OCI-LY1 (cell line): ENCODE measurements around the gene ARL3.

Experiments
- H2AFZ ChIP-seq: fragments of 200-600 bp; sonication (generic), shearing (Covaris generic); 2 replicates; pipeline ENCODE4 v1.6.0; 2014; ENCODE audit warnings: antibody characterized with exemption, mild to moderate bottlenecking, low read length
- H3F3A ChIP-seq: fragments of 200-600 bp; sonication (generic), shearing (Covaris generic); 2 replicates; pipeline ENCODE4 v1.6.0; 2014; ENCODE audit warnings: mild to moderate bottlenecking, antibody characterized with exemption, low read length, moderate library complexity; ENCODE audit not compliant: insufficient read depth
- H3K27ac ChIP-seq: fragments of 200-600 bp; sonication (generic); 2 replicates; pipeline ENCODE4 v1.5.1; 2014; ENCODE audit warnings: low read length, mixed run types, mild to moderate bottlenecking, low read depth; ENCODE audit not compliant: poor library complexity, severe bottlenecking
- H3K27me3 ChIP-seq: fragments of 200-600 bp; sonication (generic); 2 replicates; pipeline ENCODE4 v1.6.0; 2014; ENCODE audit warnings: antibody characterized with exemption, mild to moderate bottlenecking, low read length, moderate library complexity; ENCODE audit not compliant: insufficient read depth
- H3K36me3 ChIP-seq: fragments of 200-600 bp; sonication (generic); 2 replicates; pipeline ENCODE4 v1.6.1; 2014; ENCODE audit warnings: mild to moderate bottlenecking, antibody characterized with exemption, low read length, moderate library complexity, mixed read lengths; ENCODE audit not compliant: insufficient read depth
- H3K4me1 ChIP-seq: fragments of 200-600 bp; sonication (generic); 2 replicates; pipeline ENCODE4 v1.5.1; 2014; ENCODE audit warnings: mild to moderate bottlenecking, low read length, moderate library complexity; ENCODE audit not compliant: insufficient read depth, severe bottlenecking
- H3K4me2 ChIP-seq: fragments of 200-600 bp; sonication (generic), shearing (Covaris generic); 2 replicates; pipeline ENCODE4 v1.6.1; 2014; ENCODE audit warnings: low read length
- H3K4me3 ChIP-seq: fragments of 200-600 bp; sonication (generic); 2 replicates; pipeline ENCODE4 v1.5.1; 2014; ENCODE audit warnings: low read length, low read depth, mild to moderate bottlenecking, mixed read lengths; ENCODE audit not compliant: poor library complexity, severe bottlenecking
- H3K79me2 ChIP-seq: fragments of 200-600 bp; shearing (Covaris generic); 2 replicates; pipeline ENCODE4 v1.6.1; 2016; ENCODE audit warnings: mixed run types, low read length, mixed read lengths; ENCODE audit not compliant: insufficient read depth
- H3K9ac ChIP-seq: fragments of 200-600 bp; sonication (generic), shearing (Covaris generic); 2 replicates; pipeline ENCODE4 v1.6.1; 2014; ENCODE audit warnings: mild to moderate bottlenecking, low read length, mixed read lengths
- H3K9me2 ChIP-seq: fragments of 200-600 bp; sonication (generic), shearing (Covaris generic); 2 replicates; pipeline ENCODE4 v1.6.1; 2014; ENCODE audit warnings: low read depth, mild to moderate bottlenecking, low read length, mixed read lengths
- H3K9me3 ChIP-seq: fragments of 200-600 bp; shearing (Covaris generic); 2 replicates; pipeline ENCODE4 v1.6.1; 2014; ENCODE audit warnings: low read length, mixed read lengths
- H4K20me1 ChIP-seq: fragments of 200-600 bp; sonication (generic), shearing (Covaris generic); 2 replicates; pipeline ENCODE4 v1.6.0; 2016; ENCODE audit warnings: mild to moderate bottlenecking, low read length; ENCODE audit not compliant: insufficient read depth
- EZH2 ChIP-seq: fragments of 200-600 bp; sonication (generic), shearing (Covaris generic); IDR thresholded peaks from 2 replicates; pipeline ENCODE4 v1.8.0; 2017; ENCODE audit warnings: borderline replicate concordance, mixed run types, mild to moderate bottlenecking, antibody characterized with exemption, low read length, moderate library complexity, mixed read lengths
- TF ChIP-seq, protein P1 (sequence below): fragments of 200-600 bp; sonication (generic), shearing (Covaris generic); IDR thresholded peaks from 2 replicates; pipeline ENCODE4 v1.5.1; 2017; ENCODE audit warnings: mild to moderate bottlenecking, antibody characterized with exemption, low read length, moderate library complexity, mixed read lengths

The ARL3 gene

DNA sequence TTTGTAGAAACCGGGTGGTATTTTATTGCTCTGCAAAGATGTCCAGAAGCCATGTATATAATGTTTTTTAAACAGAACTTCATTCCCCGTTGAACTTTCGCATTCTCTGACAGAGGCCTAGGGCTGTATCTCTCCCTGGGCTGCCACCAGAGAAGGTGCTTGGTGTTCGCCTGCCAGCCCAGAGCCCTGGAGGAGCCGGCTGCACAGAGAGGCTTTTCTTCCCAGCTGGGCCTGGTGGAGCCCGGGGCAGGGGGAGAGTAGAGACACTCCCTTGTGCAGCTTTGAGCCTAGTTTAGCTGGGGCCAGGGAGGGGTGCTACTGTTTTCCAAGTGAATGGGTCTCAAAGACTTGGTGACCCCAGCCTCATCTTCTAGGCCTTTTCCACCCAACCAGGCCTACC is 83.5 kb downstream of the ARL3 start:
- Histone ChIP-seq H3K9me2 (no peaks in the 10 kb centered on the region), H3K4me2 (no peak overlapping the region), H3K27ac (no peak overlapping the region), H3K36me3 (no peaks in the 10 kb centered on the region), H3K4me3 (no peak overlapping the region), H3K79me2 (no peaks in the 10 kb centered on the region), H3K27me3 (no peaks in the 10 kb centered on the region), H3K9me3 (no peaks in the 10 kb centered on the region), H4K20me1 (no peaks in the 10 kb centered on the region), H3K4me1 (peaks cover 7% of the 10 kb centered on the region), H3K9ac (no peak overlapping the region), H2AFZ (no peak overlapping the region), H3F3A (no peaks in the 10 kb centered on the region)
- TF ChIP-seq EZH2: no peak
- TF ChIP-seq, protein P1, sequence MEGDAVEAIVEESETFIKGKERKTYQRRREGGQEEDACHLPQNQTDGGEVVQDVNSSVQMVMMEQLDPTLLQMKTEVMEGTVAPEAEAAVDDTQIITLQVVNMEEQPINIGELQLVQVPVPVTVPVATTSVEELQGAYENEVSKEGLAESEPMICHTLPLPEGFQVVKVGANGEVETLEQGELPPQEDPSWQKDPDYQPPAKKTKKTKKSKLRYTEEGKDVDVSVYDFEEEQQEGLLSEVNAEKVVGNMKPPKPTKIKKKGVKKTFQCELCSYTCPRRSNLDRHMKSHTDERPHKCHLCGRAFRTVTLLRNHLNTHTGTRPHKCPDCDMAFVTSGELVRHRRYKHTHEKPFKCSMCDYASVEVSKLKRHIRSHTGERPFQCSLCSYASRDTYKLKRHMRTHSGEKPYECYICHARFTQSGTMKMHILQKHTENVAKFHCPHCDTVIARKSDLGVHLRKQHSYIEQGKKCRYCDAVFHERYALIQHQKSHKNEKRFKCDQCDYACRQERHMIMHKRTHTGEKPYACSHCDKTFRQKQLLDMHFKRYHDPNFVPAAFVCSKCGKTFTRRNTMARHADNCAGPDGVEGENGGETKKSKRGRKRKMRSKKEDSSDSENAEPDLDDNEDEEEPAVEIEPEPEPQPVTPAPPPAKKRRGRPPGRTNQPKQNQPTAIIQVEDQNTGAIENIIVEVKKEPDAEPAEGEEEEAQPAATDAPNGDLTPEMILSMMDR: no peak

DNA sequence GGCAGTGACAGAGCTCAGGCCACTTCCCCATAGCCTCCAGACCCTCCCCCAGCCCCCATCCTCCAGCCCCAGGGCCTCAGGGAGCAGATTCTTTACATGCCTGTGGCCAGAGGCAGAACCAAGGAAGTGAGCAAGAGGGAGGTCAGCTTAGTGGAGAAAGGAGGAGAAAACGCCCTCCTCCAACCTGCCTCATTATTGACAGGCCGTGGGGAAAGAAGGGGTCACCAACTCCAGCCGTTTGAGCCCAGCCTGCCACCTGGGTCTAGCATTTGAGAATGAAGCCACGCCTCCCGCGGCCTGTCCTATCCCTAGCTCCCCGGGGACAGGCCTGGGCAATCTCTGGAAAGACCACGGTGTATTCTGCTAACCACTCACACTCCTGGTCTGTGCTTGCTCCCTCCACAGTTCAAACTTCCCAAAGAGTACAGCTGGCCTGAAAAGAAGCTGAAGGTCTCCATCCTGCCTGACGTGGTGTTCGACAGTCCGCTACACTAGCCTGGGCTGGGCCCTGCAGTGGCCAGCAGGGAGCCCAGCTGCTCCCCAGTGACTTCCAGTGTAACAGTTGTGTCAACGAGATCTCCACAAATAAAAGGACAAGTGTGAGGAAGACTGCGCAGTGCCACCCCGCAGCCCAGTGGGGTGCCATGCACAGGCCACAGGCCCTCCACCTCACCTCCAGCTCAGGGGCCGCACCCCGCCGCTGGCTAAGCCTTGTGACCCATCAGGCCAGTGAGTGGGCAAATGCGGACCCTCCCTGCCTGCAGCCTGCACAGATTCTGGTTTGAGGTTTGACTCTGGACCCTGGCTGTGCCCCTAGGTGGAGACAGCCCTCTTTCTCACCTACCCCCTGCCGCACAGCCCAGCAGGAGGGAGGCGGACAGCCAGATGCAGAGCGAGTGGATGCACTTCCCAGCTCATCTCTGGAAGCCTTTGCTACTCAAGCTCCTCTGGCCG is 84.3 kb downstream of the ARL3 start:
- no peak overlapping the region for H2AFZ ChIP-seq
- H3K9me3 ChIP-seq: no peaks in the 10 kb centered on the region
- no peak overlapping the region for H3K4me2 ChIP-seq
- H3K27me3 ChIP-seq: no peaks in the 10 kb centered on the region
- H3K27ac ChIP-seq: no peak overlapping the region
- H4K20me1 ChIP-seq: no peaks in the 10 kb centered on the region
- no peak for TF ChIP-seq EZH2
- TF ChIP-seq, protein P1: no peak
- no peaks in the 10 kb centered on the region for H3K4me1 ChIP-seq
- H3K36me3 ChIP-seq: no peaks in the 10 kb centered on the region
- H3K9me2 ChIP-seq: no peaks in the 10 kb centered on the region
- H3K4me3 ChIP-seq: no peak overlapping the region
- no peaks in the 10 kb centered on the region for H3K79me2 ChIP-seq
- no peak overlapping the region for H3K9ac ChIP-seq
- H3F3A ChIP-seq: no peaks in the 10 kb centered on the region

DNA sequence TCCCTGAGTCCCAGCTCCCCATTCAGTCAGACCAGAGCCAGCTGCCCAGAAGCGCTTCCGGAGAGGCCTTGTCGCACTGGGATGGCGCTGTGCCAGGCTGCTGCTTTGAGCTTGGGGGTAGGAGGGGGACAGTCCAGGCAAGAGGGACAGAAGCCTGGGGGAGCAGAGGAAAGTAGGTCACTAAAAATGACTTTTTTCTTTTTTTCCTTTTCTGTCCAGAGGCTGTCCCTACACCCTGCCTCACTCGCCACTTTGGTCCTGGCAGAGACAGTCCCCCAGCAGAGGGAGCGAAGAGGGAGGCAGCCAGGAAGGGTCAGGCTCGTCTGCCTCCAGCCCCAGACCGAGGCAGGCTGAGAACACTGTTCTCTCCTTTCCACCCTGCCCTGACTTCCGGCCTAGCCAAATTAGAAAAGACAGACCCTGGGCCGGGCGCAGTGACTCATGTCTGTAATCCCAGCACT is 85.7 kb downstream of the ARL3 start:
- Histone ChIP-seq H3K27ac (no peak overlapping the region), H3K9me3 (no peaks in the 10 kb centered on the region), H3K9ac (no peak overlapping the region), H4K20me1 (no peaks in the 10 kb centered on the region), H3K36me3 (no peaks in the 10 kb centered on the region), H3K9me2 (no peaks in the 10 kb centered on the region), H2AFZ (no peak overlapping the region), H3K4me1 (no peaks in the 10 kb centered on the region), H3K27me3 (no peaks in the 10 kb centered on the region), H3F3A (no peaks in the 10 kb centered on the region), H3K4me3 (no peak overlapping the region), H3K4me2 (no peak overlapping the region), H3K79me2 (no peaks in the 10 kb centered on the region)
- TF ChIP-seq, protein P1: no peak
